H1 (cell line): Measurements from ENCODE around the gene RNASEH2A. TPM values are rescaled to one million over a fixed set of nuclear protein-coding genes. Genes with fewer than 3 reads are reported as not detected.

Experiments
- CTCF ChIA-PET: fragments of 300-600 bp; sonication (Branson Sonifier 250); formaldehyde crosslinking; loops from one replicate; lab custom pipeline; 2021; ENCODE audit not compliant: partially characterized antibody; lab: Charles Lee
- POLR2A ChIA-PET: fragments of 300-600 bp; sonication (Branson Sonifier 250); formaldehyde crosslinking; loops from one replicate; lab custom pipeline; 2021; ENCODE audit warnings: inconsistent platforms; ENCODE audit not compliant: partially characterized antibody; lab: Charles Lee
- DNase-seq, 2 experiments: peaks; one replicate each; pipeline versions ENCODE4 v3.0.0 to v3.0.0-alpha.2; 2010 to 2022; ENCODE audit warnings: low spot score in 2 of 2, low read depth in 1 of 2, mixed read lengths in 1 of 2
- FAIRE-seq: peaks from 2 replicates; lab custom pipeline; 2011; peaks lifted over from hg19 to GRCh38; lab: Jason Lieb, UNC
- H2AFZ ChIP-seq: 2 replicates; pipeline ENCODE4 v1.8.1; 2012; ENCODE audit warnings: low read length, inconsistent platforms
- H2AK5ac ChIP-seq: 2 replicates; pipeline ENCODE4 v1.6.1; 2013; ENCODE audit warnings: low read depth, low read length
- H2BK120ac ChIP-seq: replicated peaks from 2 replicates; pipeline ENCODE3; 2013; ENCODE audit warnings: low read depth, low read length, inconsistent platforms
- H2BK12ac ChIP-seq: 2 replicates; pipeline ENCODE4 v1.6.1; 2013; ENCODE audit warnings: low read depth, low read length
- H2BK15ac ChIP-seq: 2 replicates; pipeline ENCODE4 v1.6.1; 2013; ENCODE audit warnings: low read length
- H2BK20ac ChIP-seq: 2 replicates; pipeline ENCODE4 v1.6.1; 2013; ENCODE audit warnings: low read length
- H2BK5ac ChIP-seq: 2 replicates; pipeline ENCODE4 v1.6.1; 2013; ENCODE audit warnings: low read depth, low read length
- H3K14ac ChIP-seq: 2 replicates; pipeline ENCODE4 v1.6.1; 2013; ENCODE audit warnings: inconsistent platforms; ENCODE audit not compliant: insufficient read length
- H3K18ac ChIP-seq: 2 replicates; pipeline ENCODE4 v1.6.1; 2013; ENCODE audit warnings: low read length; ENCODE audit errors: extremely low read depth
- H3K23ac ChIP-seq: 2 replicates; pipeline ENCODE4 v1.6.1; 2013; ENCODE audit warnings: inconsistent platforms; ENCODE audit not compliant: insufficient read length
- H3K23me2 ChIP-seq: 2 replicates; pipeline ENCODE4 v1.6.1; 2013; ENCODE audit warnings: low read depth, low read length
- H3K27ac ChIP-seq: 2 replicates; pipeline ENCODE4 v1.6.1; 2011; ENCODE audit warnings: low read depth, low read length, inconsistent platforms
- H3K27me3 ChIP-seq, 4 experiments: replicated peaks in 1 of 4; 1 replicate in 1 of 4; 2 replicates in 3 of 4; pipeline versions ENCODE4 v1.6.1 to v1.8.1; 2011 to 2013; ENCODE audit warnings: low read length in 3 of 4, mild to moderate bottlenecking in 3 of 4, inconsistent platforms in 2 of 4, mixed read lengths in 2 of 4, moderate library complexity in 1 of 4; ENCODE audit not compliant: control insufficient read depth in 3 of 4, insufficient read depth in 3 of 4; ENCODE audit errors: extremely low read depth in 1 of 4
- H3K36me3 ChIP-seq, 4 experiments: 2 replicates each; pipeline versions ENCODE4 v1.6.1 to v1.8.1; 2011 to 2013; ENCODE audit warnings: mild to moderate bottlenecking in 4 of 4, low read length in 3 of 4, moderate library complexity in 2 of 4, control low read depth in 1 of 4, inconsistent platforms in 1 of 4; ENCODE audit not compliant: insufficient read depth in 4 of 4, control insufficient read depth in 2 of 4
- H3K4ac ChIP-seq: replicated peaks from 2 replicates; pipeline ENCODE3; 2013; ENCODE audit warnings: low read length, low read depth, mixed read lengths, inconsistent platforms; ENCODE audit not compliant: insufficient read length
- H3K4me1 ChIP-seq, 4 experiments: replicated peaks in 1 of 4; 1 replicate in 1 of 4; 2 replicates in 3 of 4; pipeline versions ENCODE4 v1.6.1 to v1.8.1; 2011 to 2013; ENCODE audit warnings: low read length in 3 of 4, inconsistent platforms in 2 of 4, mixed read lengths in 1 of 4; ENCODE audit not compliant: insufficient read depth in 4 of 4, control insufficient read depth in 3 of 4
- H3K4me2 ChIP-seq, 2 experiments: 2 replicates each; pipeline versions ENCODE4 v1.6.1 to v1.8.1; 2011 to 2013; ENCODE audit warnings: low read depth in 2 of 2, low read length in 2 of 2, control low read depth in 1 of 2, inconsistent platforms in 1 of 2, mild to moderate bottlenecking in 1 of 2; ENCODE audit not compliant: insufficient read depth in 1 of 2
- H3K4me3 ChIP-seq, 4 experiments: fragments of 200-600, 300-600 bp in 1 of 4; sonication (generic), shearing (Covaris generic), sonication (Bioruptor Twin) in 1 of 4; 2 replicates each; pipeline versions ENCODE4 v1.5.1 to v1.8.1; 2011 to 2016; ENCODE audit warnings: low read length in 4 of 4, low read depth in 3 of 4, control low read depth in 2 of 4, inconsistent platforms in 2 of 4, mild to moderate bottlenecking in 2 of 4, mixed read lengths in 1 of 4, moderate library complexity in 1 of 4; ENCODE audit not compliant: insufficient read depth in 2 of 4; ENCODE audit errors: extremely low read depth in 1 of 4
- H3K56ac ChIP-seq: replicated peaks from 2 replicates; pipeline ENCODE3; 2013; ENCODE audit warnings: low read depth, mild to moderate bottlenecking, mixed read lengths, low read length, inconsistent platforms; ENCODE audit not compliant: insufficient read length
- H3K79me1 ChIP-seq: 2 replicates; pipeline ENCODE4 v1.6.1; 2013; ENCODE audit warnings: low read depth, low read length, control low read depth
- H3K79me2 ChIP-seq, 2 experiments: 2 replicates each; pipeline versions ENCODE4 v1.6.1 to v1.8.1; 2012 to 2013; ENCODE audit warnings: low read length in 2 of 2, mild to moderate bottlenecking in 2 of 2, inconsistent platforms in 1 of 2; ENCODE audit not compliant: insufficient read depth in 2 of 2, control insufficient read depth in 1 of 2
- H3K9ac ChIP-seq, 4 experiments: replicated peaks in 1 of 4; 1 replicate in 1 of 4; 2 replicates in 3 of 4; pipeline versions ENCODE4 v1.6.1 to v1.8.1; 2011 to 2013; ENCODE audit warnings: low read depth in 3 of 4, low read length in 3 of 4, control low read depth in 2 of 4, mild to moderate bottlenecking in 2 of 4, moderate library complexity in 2 of 4, inconsistent platforms in 1 of 4; ENCODE audit errors: extremely low read depth in 1 of 4
- H3K9me3 ChIP-seq, 2 experiments: 2 replicates each; pipeline versions ENCODE4 v1.6.1 to v1.8.1; 2012 to 2013; ENCODE audit warnings: mild to moderate bottlenecking in 2 of 2, moderate library complexity in 2 of 2, control low read depth in 1 of 2, inconsistent platforms in 1 of 2, low read depth in 1 of 2, low read length in 1 of 2, mixed read lengths in 1 of 2; ENCODE audit not compliant: insufficient read depth in 2 of 2
- H4K20me1 ChIP-seq, 2 experiments: replicated peaks in 1 of 2; 2 replicates each; pipeline versions ENCODE3 to v1.8.1; 2011 to 2013; ENCODE audit warnings: inconsistent platforms in 2 of 2, low read length in 2 of 2, mild to moderate bottlenecking in 1 of 2; ENCODE audit not compliant: insufficient read depth in 2 of 2, control insufficient read depth in 1 of 2
- H4K5ac ChIP-seq: 2 replicates; pipeline ENCODE4 v1.6.1; 2013; ENCODE audit warnings: low read length, low read depth, mixed read lengths, inconsistent platforms; ENCODE audit not compliant: insufficient read length
- H4K8ac ChIP-seq: 2 replicates; pipeline ENCODE4 v1.8.0; 2013; ENCODE audit warnings: mild to moderate bottlenecking, moderate library complexity, low read length, inconsistent platforms; ENCODE audit not compliant: insufficient read depth; ENCODE audit errors: extremely low read depth
- H4K91ac ChIP-seq: replicated peaks from 2 replicates; pipeline ENCODE3; 2013; ENCODE audit warnings: low read length, mixed read lengths, inconsistent platforms; ENCODE audit not compliant: insufficient read length
- EP300 ChIP-seq, 2 experiments: IDR thresholded peaks; 1 replicate in 1 of 2; 2 replicates in 1 of 2; pipeline ENCODE4 v1.6.1; 2011 to 2012; ENCODE audit warnings: low read depth in 2 of 2, low read length in 2 of 2, mild to moderate bottlenecking in 2 of 2, borderline replicate concordance in 1 of 2, inconsistent platforms in 1 of 2, moderate library complexity in 1 of 2
- JUND ChIP-seq: IDR thresholded peaks from 2 replicates; pipeline ENCODE4 v1.6.1; 2011; ENCODE audit warnings: mild to moderate bottlenecking, improper control_type of control experiment, low read length
- KDM4A ChIP-seq: IDR thresholded peaks from one replicate; pipeline ENCODE4 v1.7.1; 2012; ENCODE audit warnings: low read depth, mild to moderate bottlenecking, moderate library complexity, low read length, inconsistent platforms; ENCODE audit not compliant: severe bottlenecking
- PHF8 ChIP-seq: fragments of 200-600 bp; sonication (generic); conservative IDR thresholded peaks from 2 replicates; pipeline ENCODE4 v1.7.1; 2012; ENCODE audit warnings: low read depth, mild to moderate bottlenecking, inconsistent platforms, low read length, moderate library complexity
- RNF2 ChIP-seq: fragments of 200-900, 300-1000 bp; sonication (generic); IDR thresholded peaks from 2 replicates; pipeline ENCODE4 v1.7.1; 2016; ENCODE audit warnings: borderline replicate concordance, low read depth, mild to moderate bottlenecking, antibody characterized with exemption, low read length; ENCODE audit not compliant: poor library complexity, severe bottlenecking; ENCODE audit errors: missing control alignments
- SAP30 ChIP-seq: fragments of 300-600 bp; sonication (generic); IDR thresholded peaks from 2 replicates; pipeline ENCODE4 v1.7.1; 2012; ENCODE audit warnings: low read length, moderate library complexity, mild to moderate bottlenecking, inconsistent platforms; ENCODE audit not compliant: insufficient read depth, insufficient replicate concordance
- SUZ12 ChIP-seq: fragments of 200-600 bp; sonication (generic); IDR thresholded peaks from 2 replicates; pipeline ENCODE4 v1.6.1; 2012; ENCODE audit warnings: mild to moderate bottlenecking, inconsistent platforms, low read length, moderate library complexity, mixed read lengths
- TCF12 ChIP-seq: IDR thresholded peaks from 2 replicates; pipeline ENCODE4 v1.6.1; 2011; ENCODE audit warnings: low read depth, mild to moderate bottlenecking, low read length
- WGBS, 2 experiments: shearing (Covaris generic) in 1 of 2; methylation state at CpG; one replicate each; pipeline versions ENCODE4 v1.1.6 to v1.1.7; 2013 to 2015; ENCODE audit warnings: low lambda C conversion rate in 2 of 2, mixed read lengths in 2 of 2, inconsistent platforms in 1 of 2, low coverage in 1 of 2, missing lambda C conversion rate in 1 of 2; ENCODE audit not compliant: insufficient replicate concordance in 2 of 2, insufficient coverage in 1 of 2, insufficient read length in 1 of 2; ENCODE audit errors: extremely low coverage in 1 of 2, missing lambda C conversion rate in 1 of 2; 5-methylcytosine and 5-hydroxymethylcytosine counted together
- polyA plus RNA-seq, 7 experiments: library from polyadenylated mRNA; depleted of rRNA in 3 of 7; stranded (reverse) in 5 of 7; unstranded in 2 of 7; fragments of >200 nt in 5 of 7; fragments of 200-250 nt in 2 of 7; gene quantifications; 1 replicate in 5 of 7; 2 replicates in 1 of 7; 4 replicates in 1 of 7; pipeline versions ENCODE4 v1.2.1 to v1.2.3, GENCODE V29; 2011 to 2013; ENCODE audit warnings: missing spikeins in 2 of 7, mixed read lengths in 2 of 7
- total RNA-seq: library from RNA; stranded (reverse); fragmentation: NEBNext Ultra II Directional; extraction: Animal tissue kit (Norgen Biotek cat#: 25700); gene quantifications from 2 replicates; pipeline ENCODE4 v1.2.1, GENCODE V29; 2021

The RNASEH2A gene
- total and polyA plus RNA-seq, 2 of the 8 experiments (the other 6 are each of a cell fraction or from before 2014, with no cell fraction given) = 67.5 to 120 TPM

DNA sequence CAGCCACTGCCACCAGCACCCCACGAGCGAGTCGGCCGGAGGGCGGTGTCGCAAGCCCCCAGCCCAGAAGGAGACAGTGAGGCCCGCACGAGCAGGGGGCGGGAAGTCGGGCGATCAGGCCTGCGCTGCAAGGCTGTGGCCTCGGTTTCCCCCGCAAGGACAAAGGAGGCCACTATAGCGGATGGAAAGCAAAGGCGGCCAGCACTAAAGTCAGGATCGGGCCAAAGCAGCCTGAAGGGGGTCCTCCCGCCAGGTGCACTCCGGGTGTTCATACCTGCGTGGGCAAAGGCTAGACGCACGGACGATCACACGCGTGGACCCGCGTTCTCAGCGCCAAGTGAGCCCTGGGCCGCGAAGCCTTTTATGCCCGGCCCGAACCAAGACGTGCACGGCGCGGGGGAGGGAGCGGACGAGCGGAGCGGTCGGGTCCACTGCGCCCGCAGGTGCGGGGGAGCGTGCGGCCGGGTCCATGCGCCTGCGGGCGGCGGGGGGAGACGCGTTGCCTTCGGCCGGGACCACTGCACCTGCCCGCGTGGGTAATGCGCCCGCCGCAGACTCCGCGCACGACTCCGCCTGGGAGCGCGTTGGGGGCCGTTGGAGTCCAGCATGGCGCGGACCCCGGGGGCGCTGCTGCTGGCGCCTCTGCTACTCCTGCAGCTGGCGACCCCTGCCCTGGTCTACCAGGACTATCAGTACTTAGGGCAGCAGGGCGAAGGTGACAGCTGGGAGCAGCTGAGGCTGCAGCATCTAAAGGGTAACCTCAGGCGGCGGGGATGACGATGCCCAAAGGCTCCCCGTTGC lies 4.7 kb upstream of the RNASEH2A start, which contains the start of the genes PRDX2 and THSD8:
Gene PRDX2, minus strand, starts transcription at position 335 of the 801 bp plus-strand sequence. CDS start 539 bp downstream, outside the sequence.
Gene THSD8, plus strand, starts transcription at position 604 of the 801 bp plus-strand sequence. Its CDS starts 3 bp downstream, at position 607.
- peak within 1 kb of the TSS; percentile 84 for H2AFZ ChIP-seq
- no peak within 1 kb of the TSS for H3K23ac ChIP-seq
- peak within 1 kb of the TSS; percentile 91 to 92 for H3K4me2 ChIP-seq
- H3K14ac ChIP-seq = no peak within 1 kb of the TSS
- H2BK5ac ChIP-seq = peak within 1 kb of the TSS; percentile 82
- H3K4me3 ChIP-seq = peak within 1 kb of the TSS; percentile 85 to 98 (median 97)
- no peak within 1 kb of the TSS for H2BK120ac ChIP-seq
- FAIRE-seq (no peak), DNase-seq (peak in 1 of 2 experiments; percentile 87)
- H3K4me1 ChIP-seq = peaks cover 0 to 14% (median 10%) of the 10 kb centered on the region in 4 experiments; a peak in 5 of 7 replicates
- H3K36me3 ChIP-seq = peaks cover 8 to 19% (median 14%) of the 10 kb centered on the region in 4 experiments; a peak in 7 of 8 replicates
- peak within 1 kb of the TSS; percentile 67 to 84 (median 81); a peak in 6 of 7 replicates for H3K9ac ChIP-seq
- H4K91ac ChIP-seq = peak within 1 kb of the TSS; percentile 95
- peak within 1 kb of the TSS; percentile 40 for H3K4ac ChIP-seq
- H3K56ac ChIP-seq = peak within 1 kb of the TSS; percentile 20
- peak within 1 kb of the TSS; percentile 92 for H4K5ac ChIP-seq
- H3K27me3 ChIP-seq = peaks cover 0 to 4% (median under 1%) of the 10 kb centered on the region in 4 experiments; a peak in 2 of 7 replicates
- H2BK20ac ChIP-seq = no peak within 1 kb of the TSS
- peak within 1 kb of the TSS; percentile 61; the same call in 1 of the 2 replicates for H2BK15ac ChIP-seq
- peaks cover 15% of the 10 kb centered on the region; the same call in 1 of the 2 replicates for H3K23me2 ChIP-seq
- H3K18ac ChIP-seq = peak within 1 kb of the TSS; percentile 88
- peak within 1 kb of the TSS; percentile 71; the same call in 1 of the 2 replicates for H3K27ac ChIP-seq
- peak within 1 kb of the TSS; percentile 94 for H4K8ac ChIP-seq
- 1% methylated on average over 73 of the region's 78 CpGs; no CpG with 5 or more reads in 1 of the 2 experiments for WGBS, 2 experiments
- peaks cover 0 to 6% of the 10 kb centered on the region in 2 experiments for H4K20me1 ChIP-seq
- H2AK5ac ChIP-seq = peak within 1 kb of the TSS; percentile 45; the same call in 1 of the 2 replicates
- H3K79me1 ChIP-seq = peaks cover 7% of the 10 kb centered on the region
- 0 out of 2 replicates have a peak within 1 kb of the TSS, but pooled peaks have one; percentile 50 for H2BK12ac ChIP-seq
- H3K79me2 ChIP-seq = peaks cover 0 to 12% of the 10 kb centered on the region in 2 experiments; a peak in 2 of 4 replicates
- CTCF ChIA-PET = interaction anchor here (0.7 to 17.9 kb wide), 11 partner anchors 10 to 164 kb away, joined by 3 to 288 read pairs (median 7); partner anchors contain the start of gene JUNB
- H3K9me3 ChIP-seq = no peaks in the 10 kb centered on the region
- POLR2A ChIA-PET = interaction anchor here (0.6 to 15.2 kb wide), 17 partner anchors 10 to 1358 kb away, joined by 3 to 317 read pairs (median 3); partner anchors contain the start of genes FBXW9, HOOK2, JUNB and TRIR
- TF ChIP-seq SAP30 (peak; percentile 91), JUND (peak; percentile 98), RNF2 (no peak), PHF8 (peak; percentile 90), KDM4A (peak; percentile 83), EP300 (IDR thresholded peaks at IDR 0.05; ENCODE audit: borderline replicate concordance in 1 of 2, low read depth in 2 of 2, low read length in 2 of 2) (peak in 1 of 2 experiments; percentile 100; a peak in 2 of 3 replicates), SUZ12 (no peak), TCF12 (peak; percentile 85; the same call in 1 of the 2 replicates)
